IMR-90 (cell line): ENCODE results near the gene ZNF597. TPM values are rescaled to one million over a fixed set of nuclear protein-coding genes. Genes with fewer than 3 reads are reported as not detected.

Source experiments
- ATAC-seq: fragments of 200-7000 bp; cut with Tn5 transposase; 2 replicates; pipeline ENCODE4 v1.9.1; 2020; ENCODE audit warnings: low read depth, mild to moderate bottlenecking, moderate library complexity
- BruUV-seq: library from RNA; stranded (reverse); fragments of 400-500 nt; replicated peaks from 2 replicates; lab custom pipeline; 2021; lab: Mats Ljungman, UMichigan
- CTCF ChIA-PET: fragments of 300-600 bp; formaldehyde crosslinking; extraction: SDS; loops from one replicate; lab custom pipeline; 2021; ENCODE audit warnings: antibody characterized with exemption; lab: Yijun Ruan, JAX
- POLR2A ChIA-PET: fragments of 300-600 bp; sonication (Branson Sonifier 250); formaldehyde crosslinking; loops from one replicate; lab custom pipeline; 2022; ENCODE audit warnings: antibody characterized with exemption; ENCODE audit not compliant: unreplicated experiment; lab: Charles Lee
- DNase-seq: peaks from one replicate; pipeline ENCODE4 v3.0.0; 2013
- H2AFZ ChIP-seq: replicated peaks from 2 replicates; pipeline ENCODE3; 2013; ENCODE audit warnings: low read length, mild to moderate bottlenecking; ENCODE audit not compliant: poor library complexity
- H2AK5ac ChIP-seq: 2 replicates; pipeline ENCODE4 v1.6.1; 2013; ENCODE audit warnings: low read depth, low read length, inconsistent platforms
- H2AK9ac ChIP-seq: replicated peaks from 2 replicates; pipeline ENCODE3; 2013; ENCODE audit warnings: mild to moderate bottlenecking, low read depth, low read length, moderate library complexity; ENCODE audit not compliant: poor library complexity
- H2BK120ac ChIP-seq: 2 replicates; pipeline ENCODE4 v1.6.1; 2013; ENCODE audit warnings: low read depth, low read length, inconsistent platforms
- H2BK15ac ChIP-seq: 3 replicates; pipeline ENCODE4 v1.6.1; 2013; ENCODE audit warnings: low read depth, low read length, inconsistent platforms
- H2BK20ac ChIP-seq: 2 replicates; pipeline ENCODE4 v1.6.1; 2013; ENCODE audit warnings: low read depth, mild to moderate bottlenecking, inconsistent platforms, low read length, moderate library complexity
- H2BK5ac ChIP-seq: 2 replicates; pipeline ENCODE4 v1.6.1; 2013; ENCODE audit warnings: mild to moderate bottlenecking, low read depth, low read length, inconsistent platforms; ENCODE audit not compliant: poor library complexity, severe bottlenecking
- H3K14ac ChIP-seq: replicated peaks from 2 replicates; pipeline ENCODE4 v1.6.1; 2013; ENCODE audit warnings: low read depth, low read length, inconsistent platforms
- H3K18ac ChIP-seq: 2 replicates; pipeline ENCODE4 v1.6.1; 2013; ENCODE audit warnings: low read depth, low read length, control low read depth
- H3K23ac ChIP-seq: 2 replicates; pipeline ENCODE4 v1.6.1; 2013; ENCODE audit warnings: low read depth, low read length, inconsistent platforms
- H3K27ac ChIP-seq: 2 replicates; pipeline ENCODE4 v1.5.1; 2013; ENCODE audit warnings: mild to moderate bottlenecking, control low read depth, low read length; ENCODE audit not compliant: insufficient read depth
- H3K27me3 ChIP-seq: 2 replicates; pipeline ENCODE4 v1.6.1; 2013; ENCODE audit warnings: low read length; ENCODE audit not compliant: control insufficient read depth, insufficient read depth
- H3K36me3 ChIP-seq: 2 replicates; pipeline ENCODE4 v1.6.1; 2013; ENCODE audit warnings: low read length, mixed read lengths; ENCODE audit not compliant: control insufficient read depth, insufficient read depth
- H3K4ac ChIP-seq: 2 replicates; pipeline ENCODE4 v1.6.1; 2013; ENCODE audit warnings: low read depth, low read length, inconsistent platforms
- H3K4me1 ChIP-seq: 2 replicates; pipeline ENCODE4 v1.6.1; 2013; ENCODE audit warnings: low read length, mixed read lengths; ENCODE audit not compliant: control insufficient read depth, insufficient read depth
- H3K4me2 ChIP-seq: 2 replicates; pipeline ENCODE4 v1.6.1; 2013; ENCODE audit warnings: low read depth, mild to moderate bottlenecking, control low read depth, low read length, moderate library complexity
- H3K4me3 ChIP-seq: 2 replicates; pipeline ENCODE4 v1.5.1; 2013; ENCODE audit warnings: low read depth, mild to moderate bottlenecking, control low read depth, low read length, moderate library complexity; ENCODE audit not compliant: insufficient read depth
- H3K56ac ChIP-seq: 2 replicates; pipeline ENCODE4 v1.6.1; 2013; ENCODE audit warnings: low read length, inconsistent platforms; ENCODE audit not compliant: insufficient read depth; ENCODE audit errors: extremely low read depth
- H3K79me1 ChIP-seq, 2 experiments: 2 replicates each; pipeline ENCODE4 v1.6.1; 2013; ENCODE audit warnings: low read length in 2 of 2, inconsistent platforms in 1 of 2, low read depth in 1 of 2
- H3K9ac ChIP-seq: 2 replicates; pipeline ENCODE4 v1.6.1; 2013; ENCODE audit warnings: low read depth, low read length, control low read depth
- H3K9me1 ChIP-seq: 2 replicates; pipeline ENCODE4 v1.6.1; 2013; ENCODE audit warnings: low read length, inconsistent platforms; ENCODE audit not compliant: insufficient read depth
- H3K9me3 ChIP-seq: 2 replicates; pipeline ENCODE4 v1.6.1; 2013; ENCODE audit warnings: low read length; ENCODE audit not compliant: control insufficient read depth, insufficient read depth
- H4K20me1 ChIP-seq: 2 replicates; pipeline ENCODE4 v1.6.1; 2013; ENCODE audit warnings: low read length, inconsistent platforms; ENCODE audit not compliant: insufficient read depth
- H4K5ac ChIP-seq: 2 replicates; pipeline ENCODE4 v1.6.1; 2013; ENCODE audit warnings: mild to moderate bottlenecking, low read depth, low read length, control low read depth
- H4K8ac ChIP-seq, 2 experiments: 2 replicates each; pipeline ENCODE4 v1.6.1; 2013; ENCODE audit warnings: low read depth in 2 of 2, low read length in 2 of 2, control low read depth in 1 of 2, inconsistent platforms in 1 of 2
- H4K91ac ChIP-seq: 2 replicates; pipeline ENCODE4 v1.6.1; 2013; ENCODE audit warnings: low read depth, low read length, inconsistent platforms; ENCODE audit not compliant: insufficient read depth
- CEBPB ChIP-seq: IDR thresholded peaks from 2 replicates; pipeline ENCODE4 v1.6.1; 2012; ENCODE audit warnings: low read depth, low read length, improper control_type of control experiment
- CHD1 ChIP-seq: IDR thresholded peaks from 2 replicates; pipeline ENCODE4 v1.6.1; 2012; ENCODE audit warnings: low read depth, low read length, improper control_type of control experiment
- MAZ ChIP-seq: IDR thresholded peaks from 2 replicates; pipeline ENCODE4 v1.6.1; 2012; ENCODE audit warnings: low read depth, mild to moderate bottlenecking, low read length, improper control_type of control experiment, moderate library complexity, borderline replicate concordance
- NFE2L2 ChIP-seq: fragments of 150-350 bp; IDR thresholded peaks from 2 replicates; pipeline ENCODE4 v1.6.1; 2016; ENCODE audit warnings: low read depth, mild to moderate bottlenecking, low read length
- POLR2A ChIP-seq: IDR thresholded peaks from 2 replicates; pipeline ENCODE4 v1.6.1; 2012; ENCODE audit warnings: mild to moderate bottlenecking, low read depth, low read length
- RCOR1 ChIP-seq: IDR thresholded peaks from 2 replicates; pipeline ENCODE4 v1.6.1; 2012; ENCODE audit warnings: mild to moderate bottlenecking, low read length, improper control_type of control experiment; ENCODE audit not compliant: insufficient replicate concordance
- RFX5 ChIP-seq: IDR thresholded peaks from 2 replicates; pipeline ENCODE4 v1.8.0; 2012; ENCODE audit warnings: low read depth, mild to moderate bottlenecking, low read length, moderate library complexity
- SMC3 ChIP-seq: fragments of 150-350 bp; IDR thresholded peaks from 2 replicates; pipeline ENCODE4 v1.6.1; 2016; ENCODE audit warnings: low read depth, mild to moderate bottlenecking, antibody characterized with exemption, low read length, moderate library complexity
- WGBS, 2 experiments: methylation state at CpG; one replicate each; pipeline versions ENCODE4 v1.1.5 to v1.1.7; 2013; ENCODE audit warnings: missing lambda C conversion rate in 2 of 2; ENCODE audit not compliant: insufficient read length in 1 of 2; ENCODE audit errors: extremely low coverage in 2 of 2; 5-methylcytosine and 5-hydroxymethylcytosine counted together
- dilution Hi-C: fragments of 300-500 bp; cut with HindIII; formaldehyde crosslinking; loops from one replicate; pipeline ENCODE4 v1.14.3; 2018; ENCODE audit warnings: low sequenced_read_pairs; ENCODE audit not compliant: unreplicated experiment
- in situ Hi-C: fragments of 300-500 bp; cut with MboI; formaldehyde crosslinking; loops from 3 replicates; pipeline ENCODE4 v1.14.3; 2019; ENCODE audit warnings: low sequenced_read_pairs, inconsistent platforms, mixed read lengths
- intact Hi-C: fragments of 100-400 bp; cut with micrococcal nuclease; formaldehyde crosslinking; loops from 2 replicates; pipeline ENCODE4 v1.10.0; 2022
- polyA plus RNA-seq, 3 experiments: library from polyadenylated mRNA; depleted of rRNA; stranded (reverse); fragments of >200 nt; gene quantifications; 2 replicates each; pipeline ENCODE4 v1.2.3, GENCODE V29; 2012; ENCODE audit warnings: low replicate concordance in 1 of 3
- total RNA-seq: library from RNA; depleted of rRNA; stranded (reverse); fragments of >200 nt; gene quantifications from 2 replicates; pipeline ENCODE4 v1.2.3, GENCODE V29; 2012

Gene ZNF597
- total and polyA plus RNA-seq, 2 of the 4 experiments (the other 2 are of a cell fraction) = 0.91 to 3.0 TPM

- in situ Hi-C loops (no loop called here), intact Hi-C loops (no loop called here), dilution Hi-C loops (no loop called here)
- Histone ChIP-seq H2BK15ac (no peak overlapping the region), H3K56ac (no peak overlapping the region), H2AK9ac (no peak overlapping the region), H4K20me1 (peaks cover 96% of the 10 kb centered on the region), H3K9me1 (peaks cover 21% of the 10 kb centered on the region; the same call in 1 of the 2 replicates), H3K4ac (no peak overlapping the region), H3K27me3 (no peaks in the 10 kb centered on the region), H3K27ac (no peak overlapping the region), H3K4me2 (no peak overlapping the region), H4K8ac (no peak overlapping the region; a peak in 1 of 4 replicates), H3K9ac (no peak overlapping the region), H2BK5ac (no peak overlapping the region), H4K91ac (no peak overlapping the region), H3K4me1 (peaks cover 10% of the 10 kb centered on the region), H4K5ac (no peak overlapping the region), H3K79me1 (peaks cover 21 to 88% of the 10 kb centered on the region in 2 experiments), H3K18ac (no peak overlapping the region), H3K14ac (no peak overlapping the region), H2AK5ac (no peak overlapping the region), H3K4me3 (no peak overlapping the region), H2BK20ac (no peak overlapping the region), H3K9me3 (no peaks in the 10 kb centered on the region), H3K36me3 (peaks cover 13% of the 10 kb centered on the region), H2BK120ac (no peak overlapping the region), H3K23ac (no peak overlapping the region), H2AFZ (no peak overlapping the region)
- BruUV-seq = no TSS peak
- WGBS, 2 experiments = 58% methylated on average over 4 of the region's 15 CpGs; no CpG with 5 or more reads in 1 of the 2 experiments
- TF ChIP-seq RCOR1 (no peak), SMC3 (no peak), POLR2A (no peak), CHD1 (no peak), MAZ (no peak), NFE2L2 (no peak), RFX5 (no peak), CEBPB (no peak)
- ChIA-PET POLR2A (no interaction called here), CTCF (no interaction called here)
- no peak for ATAC-seq
- no peak for DNase-seq
Observed at GRCh38 chr16:3468501-3468900, 25.2 kb upstream of the ZNF597 start.
